Body of pancreas (tissue), 4 donors: ENCODE data around the gene CRACR2A. TPM values are rescaled to one million over a fixed set of nuclear protein-coding genes. Genes with fewer than 3 reads are reported as not detected.

Source experiments
- ATAC-seq: fragments of 150-250 bp; one replicate; pipeline ENCODE4 v1.9.1; 2016
- DNase-seq, 4 donors: peaks; one replicate each; pipeline ENCODE4 v3.0.0-alpha.2; 2019
- H3K27ac ChIP-seq, 4 donors: fragments of 200-600 bp; sonication (generic); 1 replicate in 3 of 4; 2 replicates in 1 of 4; pipeline versions ENCODE4 v1.5.1 to v1.6.1; 2016 to 2019; ENCODE audit warnings: mild to moderate bottlenecking in 1 of 4, mixed read lengths in 1 of 4, moderate library complexity in 1 of 4
- H3K27me3 ChIP-seq, 2 donors: fragments of 200-600 bp; sonication (generic); one replicate each; pipeline ENCODE4 v1.6.0; 2016; ENCODE audit warnings: mild to moderate bottlenecking in 1 of 2
- H3K36me3 ChIP-seq, 2 donors: fragments of 200-600 bp; sonication (generic); replicated peaks in 1 of 2; 2 replicates each; pipeline ENCODE4 v1.5.1; 2016; ENCODE audit warnings: low read depth in 2 of 2; ENCODE audit not compliant: insufficient read depth in 1 of 2
- H3K4me1 ChIP-seq: fragments of 200-600 bp; sonication (generic); one replicate; pipeline ENCODE4 v1.6.0; 2016
- H3K4me3 ChIP-seq, 2 donors: fragments of 200-600 bp; sonication (generic); 1 replicate in 1 of 2; 2 replicates in 1 of 2; pipeline ENCODE4 v1.5.1; 2016 to 2019
- H3K9me3 ChIP-seq, 3 donors: fragments of 200-600 bp; sonication (generic); 1 replicate in 2 of 3; 2 replicates in 1 of 3; pipeline ENCODE4 v1.5.1; 2016
- CTCF ChIP-seq, 7 experiments: fragments of 450-650 bp in 4 of 7; fragments of 200-600 bp in 3 of 7; sonication (generic) in 3 of 7; IDR thresholded peaks; one replicate each; pipeline ENCODE4 v1.5.1; 2016 to 2019; ENCODE audit warnings: antibody characterized with exemption in 7 of 7
- POLR2A ChIP-seq, 3 donors: fragments of 450-650 bp; IDR thresholded peaks; one replicate each; pipeline ENCODE4 v1.6.1; 2016; ENCODE audit warnings: antibody characterized with exemption in 3 of 3, mild to moderate bottlenecking in 2 of 3
- WGBS, 2 donors: methylation state at CpG; one replicate each; pipeline ENCODE4 v1.1.5; 2017; 5-methylcytosine and 5-hydroxymethylcytosine counted together
- intact Hi-C: fragments of 100-400 bp; cut with DNase I; formaldehyde crosslinking; loops from one replicate; pipeline ENCODE4 v1.15.1; 2023
- total RNA-seq, 2 donors: library from RNA; depleted of rRNA; stranded (reverse); fragments of >200 nt; gene quantifications; one replicate each; pipeline ENCODE4 v1.1.0, GENCODE V29; 2016

The CRACR2A gene
- total RNA-seq, 2 donors from 2014 or later = 7.0 to 13.8 TPM

GRCh38 chr12:3777206-3777809 lies 24.4 kb upstream of the CRACR2A start:
- ATAC-seq (no peak), DNase-seq (peak in 1 of 4 donors; percentile 44)
- no peaks in the 10 kb centered on the region for H3K27me3 ChIP-seq
- intact Hi-C loops = loop anchor here (10.0 kb wide), 2 partner anchors 123 to 473 kb away; no protein-coding TSS in a partner anchor
- H3K4me1 ChIP-seq = no peaks in the 10 kb centered on the region
- TF ChIP-seq CTCF (IDR thresholded peaks at IDR 0.05) = peak; percentile 36 to 82 (median 77)
- no peak for TF ChIP-seq POLR2A (IDR thresholded peaks at IDR 0.05)
- H3K4me3 ChIP-seq = no peak overlapping the region
- no peaks in the 10 kb centered on the region for H3K36me3 ChIP-seq
- H3K27ac ChIP-seq = no peak overlapping the region
- H3K9me3 ChIP-seq = no peaks in the 10 kb centered on the region
- WGBS, 2 donors = 43 to 52% methylated on average over 3 of the region's 3 CpGs

GRCh38 chr12:3775385-3776035 lies 22.6 kb upstream of the CRACR2A start:
- Histone ChIP-seq H3K4me1 (no peaks in the 10 kb centered on the region), H3K27me3 (no peaks in the 10 kb centered on the region), H3K4me3 (no peak overlapping the region), H3K27ac (no peak overlapping the region), H3K9me3 (no peaks in the 10 kb centered on the region), H3K36me3 (no peaks in the 10 kb centered on the region)
- ATAC-seq (no peak), DNase-seq (no peak)
- TF ChIP-seq POLR2A (IDR thresholded peaks at IDR 0.05) = no peak
- no peak for TF ChIP-seq CTCF (IDR thresholded peaks at IDR 0.05)
- 75 to 87% methylated on average over 5 of the region's 5 CpGs for WGBS, 2 donors
- intact Hi-C loops = loop anchor here (10.0 kb wide), 2 partner anchors 121 to 471 kb away; no protein-coding TSS in a partner anchor

GRCh38 chr12:3772380-3772779 lies 19.5 kb upstream of the CRACR2A start:
- intact Hi-C loops = loop anchor here (10.0 kb wide), 2 partner anchors 118 to 468 kb away; no protein-coding TSS in a partner anchor
- ATAC-seq (no peak), DNase-seq (no peak)
- 39 to 40% methylated on average over 4 of the region's 4 CpGs for WGBS, 2 donors
- no peak for TF ChIP-seq POLR2A (IDR thresholded peaks at IDR 0.05)
- no peak for TF ChIP-seq CTCF (IDR thresholded peaks at IDR 0.05)
- H3K27ac ChIP-seq = no peak overlapping the region
- no peaks in the 10 kb centered on the region for H3K4me1 ChIP-seq
- no peak overlapping the region for H3K4me3 ChIP-seq
- H3K9me3 ChIP-seq = no peaks in the 10 kb centered on the region
- H3K27me3 ChIP-seq = no peaks in the 10 kb centered on the region
- no peaks in the 10 kb centered on the region for H3K36me3 ChIP-seq

GRCh38 chr12:3771853-3772252 lies 18.9 kb upstream of the CRACR2A start:
- peak in 1 of 4 donors; percentile 19 for DNase-seq
- Histone ChIP-seq H3K9me3 (no peaks in the 10 kb centered on the region), H3K4me1 (no peaks in the 10 kb centered on the region), H3K36me3 (no peaks in the 10 kb centered on the region), H3K27ac (no peak overlapping the region), H3K27me3 (no peaks in the 10 kb centered on the region), H3K4me3 (no peak overlapping the region)
- WGBS, 2 donors = 13 to 20% methylated on average over 1 of the region's 1 CpG
- no peak for ATAC-seq
- TF ChIP-seq CTCF (IDR thresholded peaks at IDR 0.05) (no peak), POLR2A (IDR thresholded peaks at IDR 0.05) (no peak)
- intact Hi-C loops = loop anchor here (10.0 kb wide), 2 partner anchors 117 to 467 kb away; no protein-coding TSS in a partner anchor
